Epithelial cell of proximal tubule (primary cell): ENCODE data around the gene PTF1A. TPM values are rescaled to one million over a fixed set of nuclear protein-coding genes. Genes with fewer than 3 reads are reported as not detected.

Experiments used
- DNase-seq: peaks from one replicate; pipeline ENCODE4 v3.0.0-alpha.2; 2011; ENCODE audit warnings: low read depth
- H3K4me3 ChIP-seq: 2 replicates; pipeline ENCODE4 v1.5.1; 2011; ENCODE audit warnings: low read depth, mild to moderate bottlenecking, low read length
- CTCF ChIP-seq: conservative IDR thresholded peaks from 2 replicates; pipeline ENCODE4 v1.5.1; 2012; ENCODE audit warnings: low read depth, mild to moderate bottlenecking, low read length
- total RNA-seq: library from RNA; depleted of rRNA; stranded (reverse); fragments of >200 nt; gene quantifications from 2 replicates; pipeline ENCODE4 v1.2.3, GENCODE V29; 2015

The PTF1A gene
- not detected in 2 replicates for total RNA-seq

GRCh38 chr10:23191764-23192711 lies at the start of gene PTF1A:
TSS of gene PTF1A (plus strand) at chr10:23192312. CDS start at chr10:23192531, 219 bp downstream.
- no peak for DNase-seq
- no peak for TF ChIP-seq CTCF
- no peak within 1 kb of the TSS for H3K4me3 ChIP-seq

- no peak for TF ChIP-seq CTCF
- no peak for DNase-seq
- H3K4me3 ChIP-seq, result no peak overlapping the region
Observed at GRCh38 chr10:23146258-23146657, 45.9 kb upstream of the PTF1A start.

- no peak for TF ChIP-seq CTCF
- no peak for DNase-seq
- no peak overlapping the region for H3K4me3 ChIP-seq
Observed at GRCh38 chr10:23147035-23147434, 45.1 kb upstream of the PTF1A start.

- no peak overlapping the region for H3K4me3 ChIP-seq
- DNase-seq, result no peak
- TF ChIP-seq CTCF, result no peak
Observed at GRCh38 chr10:23148214-23148613, 43.9 kb upstream of the PTF1A start.

GRCh38 chr10:23150091-23150490 lies 42.0 kb upstream of the PTF1A start:
- no peak for DNase-seq
- no peak overlapping the region for H3K4me3 ChIP-seq
- no peak for TF ChIP-seq CTCF

GRCh38 chr10:23150610-23151009 lies 41.5 kb upstream of the PTF1A start:
- no peak overlapping the region for H3K4me3 ChIP-seq
- no peak for TF ChIP-seq CTCF
- DNase-seq, result no peak

GRCh38 chr10:23151071-23151470 lies 41.0 kb upstream of the PTF1A start:
- H3K4me3 ChIP-seq, result no peak overlapping the region
- TF ChIP-seq CTCF, result no peak
- DNase-seq, result no peak
